ENCODE measurements around the gene CDH15. TPM values are rescaled to one million over a fixed set of nuclear protein-coding genes. Genes with fewer than 3 reads are reported as not detected.

The CDH15 gene
- total and polyA plus RNA-seq, 2 of the 13 experiments (the other 11 are each of a cell fraction or from before 2014, with no cell fraction given), result 0.74 to 2.2 TPM

DNA sequence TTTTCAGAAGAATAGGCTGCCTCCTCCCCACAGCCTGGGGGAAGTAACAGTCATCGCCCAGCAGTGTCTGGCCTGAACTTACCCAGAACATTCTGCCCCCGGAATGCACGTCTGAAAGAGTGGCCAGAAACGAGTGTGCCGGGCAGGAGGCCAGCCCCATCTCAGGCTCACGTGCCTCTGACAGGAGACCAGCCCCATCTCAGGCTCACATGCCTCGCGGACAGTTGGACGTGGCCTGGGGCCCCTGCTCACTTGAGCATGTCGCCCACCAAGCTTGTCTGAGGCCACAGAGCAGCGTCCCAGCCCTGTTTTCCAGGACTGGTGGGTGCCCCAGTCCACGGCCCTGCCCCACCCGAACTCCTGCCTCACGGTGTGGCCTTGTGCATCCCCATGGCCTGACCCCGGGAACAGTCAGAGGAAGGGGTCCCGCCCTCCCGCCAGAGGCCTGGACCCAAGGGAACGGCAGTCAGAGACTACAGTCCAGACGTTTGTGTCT lies 16.3 kb upstream of the CDH15 start (continued):
- TF ChIP-seq, protein P1, sequence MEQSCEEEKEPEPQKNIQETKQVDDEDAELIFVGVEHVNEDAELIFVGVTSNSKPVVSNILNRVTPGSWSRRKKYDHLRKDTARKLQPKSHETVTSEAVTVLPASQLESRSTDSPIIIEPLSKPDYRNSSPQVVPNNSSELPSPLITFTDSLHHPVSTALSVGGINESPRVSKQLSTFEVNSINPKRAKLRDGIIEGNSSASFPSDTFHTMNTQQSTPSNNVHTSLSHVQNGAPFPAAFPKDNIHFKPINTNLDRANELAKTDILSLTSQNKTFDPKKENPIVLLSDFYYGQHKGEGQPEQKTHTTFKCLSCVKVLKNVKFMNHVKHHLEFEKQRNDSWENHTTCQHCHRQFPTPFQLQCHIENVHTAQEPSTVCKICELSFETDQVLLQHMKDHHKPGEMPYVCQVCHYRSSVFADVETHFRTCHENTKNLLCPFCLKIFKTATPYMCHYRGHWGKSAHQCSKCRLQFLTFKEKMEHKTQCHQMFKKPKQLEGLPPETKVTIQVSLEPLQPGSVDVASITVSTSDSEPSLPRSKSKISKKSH (CRISPR knock-in tag; IDR thresholded peaks at IDR 0.05; ENCODE audit: borderline replicate concordance), result no peak
- 0 out of 2 replicates have a peak, but pooled peaks have one; percentile 34 for TF ChIP-seq ZNF431 (CRISPR knock-in tag; IDR thresholded peaks at IDR 0.05; ENCODE audit: borderline replicate concordance, low read depth)
- TF ChIP-seq ZNF501 (CRISPR knock-in tag; IDR thresholded peaks at IDR 0.05), result peak; percentile 39; the same call in 1 of the 2 replicates
- TF ChIP-seq ZFX (CRISPR knock-in tag; IDR thresholded peaks at IDR 0.05; ENCODE audit: low read depth), result 0 out of 2 replicates have a peak, but pooled peaks have one; percentile 18
- TF ChIP-seq ESRRA (CRISPR knock-in tag; IDR thresholded peaks at IDR 0.05; ENCODE audit: low read depth), result no peak
- no peak for TF ChIP-seq NR2F6 (IDR thresholded peaks at IDR 0.05)
- TF ChIP-seq NR2F6 (CRISPR knock-in tag; IDR thresholded peaks at IDR 0.05), result 0 out of 2 replicates have a peak, but pooled peaks have one; percentile 5
- no peak for TF ChIP-seq ZNF883 (CRISPR knock-in tag; IDR thresholded peaks at IDR 0.05; ENCODE audit: not compliant biosample characterization)
- TF ChIP-seq, protein P2, sequence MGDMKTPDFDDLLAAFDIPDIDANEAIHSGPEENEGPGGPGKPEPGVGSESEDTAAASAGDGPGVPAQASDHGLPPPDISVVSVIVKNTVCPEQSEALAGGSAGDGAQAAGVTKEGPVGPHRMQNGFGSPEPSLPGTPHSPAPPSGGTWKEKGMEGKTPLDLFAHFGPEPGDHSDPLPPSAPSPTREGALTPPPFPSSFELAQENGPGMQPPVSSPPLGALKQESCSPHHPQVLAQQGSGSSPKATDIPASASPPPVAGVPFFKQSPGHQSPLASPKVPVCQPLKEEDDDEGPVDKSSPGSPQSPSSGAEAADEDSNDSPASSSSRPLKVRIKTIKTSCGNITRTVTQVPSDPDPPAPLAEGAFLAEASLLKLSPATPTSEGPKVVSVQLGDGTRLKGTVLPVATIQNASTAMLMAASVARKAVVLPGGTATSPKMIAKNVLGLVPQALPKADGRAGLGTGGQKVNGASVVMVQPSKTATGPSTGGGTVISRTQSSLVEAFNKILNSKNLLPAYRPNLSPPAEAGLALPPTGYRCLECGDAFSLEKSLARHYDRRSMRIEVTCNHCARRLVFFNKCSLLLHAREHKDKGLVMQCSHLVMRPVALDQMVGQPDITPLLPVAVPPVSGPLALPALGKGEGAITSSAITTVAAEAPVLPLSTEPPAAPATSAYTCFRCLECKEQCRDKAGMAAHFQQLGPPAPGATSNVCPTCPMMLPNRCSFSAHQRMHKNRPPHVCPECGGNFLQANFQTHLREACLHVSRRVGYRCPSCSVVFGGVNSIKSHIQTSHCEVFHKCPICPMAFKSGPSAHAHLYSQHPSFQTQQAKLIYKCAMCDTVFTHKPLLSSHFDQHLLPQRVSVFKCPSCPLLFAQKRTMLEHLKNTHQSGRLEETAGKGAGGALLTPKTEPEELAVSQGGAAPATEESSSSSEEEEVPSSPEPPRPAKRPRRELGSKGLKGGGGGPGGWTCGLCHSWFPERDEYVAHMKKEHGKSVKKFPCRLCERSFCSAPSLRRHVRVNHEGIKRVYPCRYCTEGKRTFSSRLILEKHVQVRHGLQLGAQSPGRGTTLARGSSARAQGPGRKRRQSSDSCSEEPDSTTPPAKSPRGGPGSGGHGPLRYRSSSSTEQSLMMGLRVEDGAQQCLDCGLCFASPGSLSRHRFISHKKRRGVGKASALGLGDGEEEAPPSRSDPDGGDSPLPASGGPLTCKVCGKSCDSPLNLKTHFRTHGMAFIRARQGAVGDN (CRISPR knock-in tag; IDR thresholded peaks at IDR 0.05), result peak; percentile 41
- TF ChIP-seq ZNF234 (CRISPR knock-in tag; conservative IDR thresholded peaks at IDR 0.05), result no peak; the same call in 1 of the 2 replicates
- TF ChIP-seq DRAP1 (CRISPR knock-in tag; IDR thresholded peaks at IDR 0.05), result no peak
- no peak for TF ChIP-seq IKZF4 (CRISPR knock-in tag; IDR thresholded peaks at IDR 0.05; ENCODE audit: borderline replicate concordance, low read depth, not compliant biosample characterization)
- TF ChIP-seq KDM2A (CRISPR knock-in tag; IDR thresholded peaks at IDR 0.05; ENCODE audit: borderline replicate concordance, low read depth), result peak; percentile 93
- no peak for TF ChIP-seq PPARG (CRISPR knock-in tag; conservative IDR thresholded peaks at IDR 0.05)
- no peak for TF ChIP-seq ZBTB3 (CRISPR knock-in tag; IDR thresholded peaks at IDR 0.05; ENCODE audit: borderline replicate concordance, low read depth)
- TF ChIP-seq ZNF253 (CRISPR knock-in tag; IDR thresholded peaks at IDR 0.05; ENCODE audit: borderline replicate concordance), result no peak
- TF ChIP-seq ZNF660 (CRISPR knock-in tag; IDR thresholded peaks at IDR 0.05; ENCODE audit: borderline replicate concordance, low read depth), result no peak
- TF ChIP-seq TEAD3 (CRISPR knock-in tag; optimal IDR thresholded peaks at IDR 0.05; ENCODE audit: borderline replicate concordance), result peak; percentile 42
- TF ChIP-seq, protein P3, sequence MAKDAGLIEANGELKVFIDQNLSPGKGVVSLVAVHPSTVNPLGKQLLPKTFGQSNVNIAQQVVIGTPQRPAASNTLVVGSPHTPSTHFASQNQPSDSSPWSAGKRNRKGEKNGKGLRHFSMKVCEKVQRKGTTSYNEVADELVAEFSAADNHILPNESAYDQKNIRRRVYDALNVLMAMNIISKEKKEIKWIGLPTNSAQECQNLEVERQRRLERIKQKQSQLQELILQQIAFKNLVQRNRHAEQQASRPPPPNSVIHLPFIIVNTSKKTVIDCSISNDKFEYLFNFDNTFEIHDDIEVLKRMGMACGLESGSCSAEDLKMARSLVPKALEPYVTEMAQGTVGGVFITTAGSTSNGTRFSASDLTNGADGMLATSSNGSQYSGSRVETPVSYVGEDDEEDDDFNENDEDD (CRISPR knock-in tag; IDR thresholded peaks at IDR 0.05; ENCODE audit: borderline replicate concordance), result no peak
- TF ChIP-seq NCOA1 (CRISPR knock-in tag; IDR thresholded peaks at IDR 0.05), result no peak
- no peak for TF ChIP-seq ZFY (CRISPR knock-in tag; IDR thresholded peaks at IDR 0.05)
- no peak for TF ChIP-seq ZNF772 (CRISPR knock-in tag; IDR thresholded peaks at IDR 0.05)
- no peak for TF ChIP-seq FOXK1 (CRISPR knock-in tag; IDR thresholded peaks at IDR 0.05; ENCODE audit: borderline replicate concordance, low read depth)
- TF ChIP-seq ZNF562 (CRISPR knock-in tag; IDR thresholded peaks at IDR 0.05; ENCODE audit: borderline replicate concordance), result no peak
